HepG2 (cell line): ENCODE data around the gene AFAP1L2.

Experiments
- CTCF ChIP-seq: sonication (generic); formaldehyde crosslinking; IDR thresholded peaks from 2 replicates; pipeline ENCODE4 v1.5.0; 2020; ENCODE audit warnings: mild to moderate bottlenecking, missing genetic modification reagents, moderate library complexity
- PCBP1 ChIP-seq: fragments of 200-400 bp; formaldehyde crosslinking; IDR thresholded peaks from 2 replicates; pipeline ENCODE4 v1.6.1; 2017; ENCODE audit warnings: mild to moderate bottlenecking, low read depth, low read length, borderline replicate concordance
- POLR2AphosphoS5 ChIP-seq: IDR thresholded peaks from 2 replicates; pipeline ENCODE4 v1.6.1; 2012; ENCODE audit warnings: low read depth, low read length
- ZBTB33 ChIP-seq: sonication (generic); formaldehyde crosslinking; IDR thresholded peaks from 2 replicates; pipeline ENCODE4 v1.4.0; 2020; ENCODE audit warnings: missing genetic modification reagents
- ZBTB43 ChIP-seq: sonication (generic); formaldehyde crosslinking; conservative IDR thresholded peaks from 2 replicates; pipeline ENCODE4 v1.4.0; 2020; ENCODE audit warnings: missing genetic modification reagents
- ZNF205 ChIP-seq: IDR thresholded peaks from 2 replicates; pipeline ENCODE4 v1.6.1; 2018; ENCODE audit warnings: missing biosample characterization, missing genetic modification reagents

- TF ChIP-seq ZBTB33 (CRISPR knock-in tag) (no peak), PCBP1 (no peak), POLR2AphosphoS5 (no peak), ZBTB43 (no peak), CTCF (no peak), ZNF205 (CRISPR knock-in tag) (no peak)
Observed at GRCh38 chr10:114392112-114392835, 12.0 kb downstream of the AFAP1L2 start.
